K562 (cell line): ENCODE measurements around the gene PRKCE. TPM values are rescaled to one million over a fixed set of nuclear protein-coding genes. Genes with fewer than 3 reads are reported as not detected.
A peak's percentile ranks its signal among the peaks of the same experiment; 100 is the strongest.

Source experiments
- CREM ChIP-seq: IDR thresholded peaks from 2 replicates; pipeline ENCODE4 v1.6.1; 2014; ENCODE audit warnings: antibody characterized with exemption, low read depth
- DPF2 ChIP-seq: fragments of 450-650 bp; IDR thresholded peaks from 2 replicates; pipeline ENCODE4 v1.6.1; 2016
- FOXK2 ChIP-seq, 2 experiments: fragments of 450-650 bp; IDR thresholded peaks in 1 of 2; conservative IDR thresholded peaks in 1 of 2; 2 replicates each; pipeline ENCODE4 v1.6.1; 2016; ENCODE audit warnings: low read depth in 2 of 2, mild to moderate bottlenecking in 1 of 2
- ILF3 ChIP-seq: fragments of 450-650 bp; IDR thresholded peaks from 2 replicates; pipeline ENCODE4 v1.6.1; 2018; ENCODE audit warnings: antibody characterized with exemption, mild to moderate bottlenecking, moderate library complexity, borderline replicate concordance
- KHSRP ChIP-seq: fragments of 450-650 bp; IDR thresholded peaks from 2 replicates; pipeline ENCODE4 v1.6.1; 2017
- MAFF ChIP-seq: IDR thresholded peaks from 2 replicates; pipeline ENCODE4 v1.6.1; 2012; ENCODE audit warnings: low read length, improper control_type of control experiment
- MCM5 ChIP-seq: fragments of 450-650 bp; IDR thresholded peaks from 2 replicates; pipeline ENCODE4 v1.6.1; 2016; ENCODE audit warnings: low read depth
- MTA3 ChIP-seq: fragments of 450-650 bp; formaldehyde crosslinking; IDR thresholded peaks from 2 replicates; pipeline ENCODE4 v1.6.1; 2017; ENCODE audit warnings: mild to moderate bottlenecking, borderline replicate concordance
- SIN3A ChIP-seq, 2 experiments: fragments of 150-350 bp in 1 of 2; IDR thresholded peaks; 2 replicates each; pipeline ENCODE4 v1.6.1; 2011 to 2016; ENCODE audit warnings: borderline replicate concordance in 2 of 2, low read depth in 2 of 2, low read length in 2 of 2, mild to moderate bottlenecking in 2 of 2, moderate library complexity in 2 of 2; ENCODE audit not compliant: control insufficient read depth in 1 of 2
- SMARCA4 ChIP-seq: fragments of 450-650 bp; IDR thresholded peaks from 2 replicates; pipeline ENCODE4 v1.6.1; 2016
- SREBF2 ChIP-seq: sonication (generic); formaldehyde crosslinking; IDR thresholded peaks from 2 replicates; pipeline ENCODE4 v1.4.0; 2020; ENCODE audit warnings: mild to moderate bottlenecking, missing genetic modification reagents
- TEAD1 ChIP-seq, 2 experiments: fragments of 450-650 bp in 1 of 2; sonication (generic) in 1 of 2; formaldehyde crosslinking; IDR thresholded peaks; 2 replicates each; pipeline versions ENCODE4 v1.4.0 to v1.8.0; 2020 to 2022; ENCODE audit warnings: mild to moderate bottlenecking in 2 of 2, missing genetic modification reagents in 1 of 2
- TRIM24 ChIP-seq, 2 experiments: fragments of 450-650 bp; IDR thresholded peaks; 2 replicates each; pipeline ENCODE4 v1.6.1; 2016
- ZNF212 ChIP-seq: fragments of 450-650 bp; formaldehyde crosslinking; IDR thresholded peaks from 2 replicates; pipeline ENCODE4 v1.4.0; 2020; ENCODE audit warnings: mild to moderate bottlenecking
- ZNF282 ChIP-seq: sonication (generic); formaldehyde crosslinking; IDR thresholded peaks from 2 replicates; pipeline ENCODE4 v1.8.1; 2023; ENCODE audit warnings: missing genetic modification reagents
- ZNF316 ChIP-seq: fragments of 450-650 bp; IDR thresholded peaks from 2 replicates; pipeline ENCODE4 v1.6.1; 2016
- ZNF445 ChIP-seq: fragments of 250-450 bp; sonication (Bioruptor Pico); IDR thresholded peaks from 2 replicates; pipeline ENCODE4 v1.4.0; 2020; ENCODE audit warnings: low read depth, mild to moderate bottlenecking, moderate library complexity
- ZNF830 ChIP-seq: fragments of 250-450 bp; sonication (Bioruptor Pico); IDR thresholded peaks from 2 replicates; pipeline ENCODE4 v1.5.0; 2021; ENCODE audit warnings: mild to moderate bottlenecking
- polyA plus RNA-seq, 8 experiments: library from polyadenylated mRNA; depleted of rRNA in 4 of 8; stranded (reverse) in 5 of 8; unstranded in 3 of 8; fragments of >200 nt; fragmentation: Nextera tagmentation in 2 of 8; fragmentation: Illumina TruSeq in 1 of 8; extraction: Ambion mirVana in 2 of 8; extraction: Trizol in 1 of 8; gene quantifications; 2 replicates each; pipeline versions ENCODE4 v1.2.1 to v1.2.3, GENCODE V29; 2011 to 2014; ENCODE audit warnings: inconsistent platforms in 1 of 8, missing spikeins in 1 of 8
- total RNA-seq, 7 experiments: library from RNA; depleted of rRNA in 6 of 7; stranded (reverse); fragments of >200 nt in 6 of 7; fragmentation: Illumina TruSeq in 2 of 7; extraction: Trizol in 2 of 7; gene quantifications; 2 replicates each; pipeline versions ENCODE4 v1.2.1 to v1.2.3, GENCODE V29; 2011 to 2021; ENCODE audit warnings: low replicate concordance in 1 of 7
- TF ChIP-seq, protein P1 (sequence below): fragments of 450-650 bp; IDR thresholded peaks from 2 replicates; pipeline ENCODE4 v1.6.1; 2016; ENCODE audit warnings: low read depth
- TF ChIP-seq, protein P2 (sequence below): sonication (generic); formaldehyde crosslinking; IDR thresholded peaks from 2 replicates; pipeline ENCODE4 v1.8.1; 2023; ENCODE audit warnings: mild to moderate bottlenecking, missing genetic modification reagents

PRKCE gene
- total and polyA plus RNA-seq, 9 of the 15 experiments (the other 6 are each of a cell fraction or from before 2014, with no cell fraction given) = 0.06 to 1.0 (median 0.22) TPM; not detected in 1

DNA sequence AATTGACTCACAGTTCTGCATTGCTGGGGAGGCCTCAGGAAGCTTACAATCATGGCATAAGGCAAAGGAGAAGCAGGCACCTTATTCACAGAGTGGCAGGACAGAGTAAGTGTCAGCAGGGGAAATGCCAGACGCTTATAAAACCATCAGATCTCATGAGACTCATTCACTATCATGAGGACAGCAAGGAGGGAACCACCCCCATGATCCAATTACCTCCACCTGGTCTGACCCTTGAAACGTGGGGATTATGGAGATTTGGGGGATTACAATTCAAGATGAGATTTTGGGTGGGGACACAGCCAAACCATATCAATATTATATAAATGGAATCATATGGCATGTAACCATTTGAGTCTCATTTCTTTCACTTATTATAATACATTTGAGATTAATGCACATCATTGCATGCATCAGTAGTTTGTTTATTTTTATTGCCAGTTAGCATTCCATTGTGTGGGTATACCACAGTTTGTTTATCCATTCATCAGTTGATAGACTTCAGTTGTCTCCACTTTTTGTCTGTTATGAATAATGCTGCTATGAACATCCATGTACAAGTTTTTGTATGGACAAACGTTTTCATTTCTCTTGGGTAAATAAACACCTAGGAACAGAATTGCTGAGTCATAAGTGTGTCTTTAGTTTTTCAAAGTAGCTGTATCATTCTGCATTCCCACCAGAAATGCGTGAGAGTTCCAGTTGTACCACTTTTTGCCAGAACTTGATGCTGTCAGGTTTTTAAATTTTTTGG, 34.6 kb upstream of the PRKCE start (continued):
- TF ChIP-seq, protein P1, sequence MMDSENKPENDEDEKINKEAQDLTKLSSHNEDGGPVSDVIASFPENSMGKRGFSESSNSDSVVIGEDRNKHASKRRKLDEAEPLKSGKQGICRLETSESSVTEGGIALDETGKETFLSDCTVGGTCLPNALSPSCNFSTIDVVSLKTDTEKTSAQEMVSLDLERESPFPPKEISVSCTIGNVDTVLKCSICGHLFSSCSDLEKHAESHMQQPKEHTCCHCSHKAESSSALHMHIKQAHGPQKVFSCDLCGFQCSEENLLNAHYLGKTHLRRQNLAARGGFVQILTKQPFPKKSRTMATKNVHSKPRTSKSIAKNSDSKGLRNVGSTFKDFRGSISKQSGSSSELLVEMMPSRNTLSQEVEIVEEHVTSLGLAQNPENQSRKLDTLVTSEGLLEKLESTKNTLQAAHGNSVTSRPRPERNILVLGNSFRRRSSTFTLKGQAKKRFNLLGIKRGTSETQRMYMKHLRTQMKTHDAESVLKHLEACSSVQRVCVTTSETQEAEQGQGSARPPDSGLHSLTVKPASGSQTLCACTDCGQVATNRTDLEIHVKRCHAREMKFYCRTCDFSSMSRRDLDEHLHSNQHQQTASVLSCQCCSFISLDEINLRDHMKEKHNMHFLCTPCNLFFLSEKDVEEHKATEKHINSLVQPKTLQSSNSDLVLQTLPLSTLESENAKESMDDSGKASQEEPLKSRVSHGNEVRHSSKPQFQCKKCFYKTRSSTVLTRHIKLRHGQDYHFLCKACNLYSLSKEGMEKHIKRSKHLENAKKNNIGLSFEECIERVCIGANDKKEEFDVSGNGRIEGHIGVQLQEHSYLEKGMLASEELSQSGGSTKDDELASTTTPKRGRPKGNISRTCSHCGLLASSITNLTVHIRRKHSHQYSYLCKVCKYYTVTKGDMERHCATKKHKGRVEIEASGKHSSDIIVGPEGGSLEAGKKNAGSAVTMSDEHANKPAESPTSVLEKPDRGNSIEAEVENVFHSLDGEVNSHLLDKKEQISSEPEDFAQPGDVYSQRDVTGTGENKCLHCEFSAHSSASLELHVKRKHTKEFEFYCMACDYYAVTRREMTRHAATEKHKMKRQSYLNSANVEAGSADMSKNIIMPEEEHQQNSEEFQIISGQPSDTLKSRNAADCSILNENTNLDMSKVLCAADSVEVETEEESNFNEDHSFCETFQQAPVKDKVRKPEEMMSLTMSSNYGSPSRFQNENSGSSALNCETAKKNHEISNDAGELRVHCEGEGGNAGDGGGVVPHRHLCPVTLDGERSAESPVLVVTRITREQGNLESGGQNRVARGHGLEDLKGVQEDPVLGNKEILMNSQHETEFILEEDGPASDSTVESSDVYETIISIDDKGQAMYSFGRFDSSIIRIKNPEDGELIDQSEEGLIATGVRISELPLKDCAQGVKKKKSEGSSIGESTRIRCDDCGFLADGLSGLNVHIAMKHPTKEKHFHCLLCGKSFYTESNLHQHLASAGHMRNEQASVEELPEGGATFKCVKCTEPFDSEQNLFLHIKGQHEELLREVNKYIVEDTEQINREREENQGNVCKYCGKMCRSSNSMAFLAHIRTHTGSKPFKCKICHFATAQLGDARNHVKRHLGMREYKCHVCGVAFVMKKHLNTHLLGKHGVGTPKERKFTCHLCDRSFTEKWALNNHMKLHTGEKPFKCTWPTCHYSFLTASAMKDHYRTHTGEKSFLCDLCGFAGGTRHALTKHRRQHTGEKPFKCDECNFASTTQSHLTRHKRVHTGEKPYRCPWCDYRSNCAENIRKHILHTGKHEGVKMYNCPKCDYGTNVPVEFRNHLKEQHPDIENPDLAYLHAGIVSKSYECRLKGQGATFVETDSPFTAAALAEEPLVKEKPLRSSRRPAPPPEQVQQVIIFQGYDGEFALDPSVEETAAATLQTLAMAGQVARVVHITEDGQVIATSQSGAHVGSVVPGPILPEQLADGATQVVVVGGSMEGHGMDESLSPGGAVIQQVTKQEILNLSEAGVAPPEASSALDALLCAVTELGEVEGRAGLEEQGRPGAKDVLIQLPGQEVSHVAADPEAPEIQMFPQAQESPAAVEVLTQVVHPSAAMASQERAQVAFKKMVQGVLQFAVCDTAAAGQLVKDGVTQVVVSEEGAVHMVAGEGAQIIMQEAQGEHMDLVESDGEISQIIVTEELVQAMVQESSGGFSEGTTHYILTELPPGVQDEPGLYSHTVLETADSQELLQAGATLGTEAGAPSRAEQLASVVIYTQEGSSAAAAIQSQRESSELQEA = no peak
- TF ChIP-seq ZNF212 (CRISPR knock-in tag) (no peak), ZNF282 (CRISPR knock-in tag) (no peak), ZNF445 (no peak), KHSRP (no peak), TRIM24 (IDR thresholded peaks at IDR 0.05) (no peak), MTA3 (no peak), MAFF (peak; percentile 97), MCM5 (no peak), SMARCA4 (peak; percentile 66; the same call in 1 of the 2 replicates), SIN3A (IDR thresholded peaks at IDR 0.05; ENCODE audit: borderline replicate concordance in 2 of 2, control insufficient read depth in 1 of 2, low read depth in 2 of 2, low read length in 2 of 2) (no peak), ZNF316 (peak; percentile 99), ZNF830 (CRISPR knock-in tag) (no peak), TEAD1 (CRISPR knock-in tag; IDR thresholded peaks at IDR 0.05) (no peak), CREM (no peak), FOXK2 (conservative IDR thresholded peaks at IDR 0.05 in 1 of 2, IDR thresholded peaks at IDR 0.05 in 1 of 2; ENCODE audit: low read depth in 2 of 2) (peak; percentile 35 to 38; a peak in 2 of 4 replicates), SREBF2 (CRISPR knock-in tag) (no peak), ILF3 (no peak), DPF2 (peak; percentile 76; the same call in 1 of the 2 replicates)
- TF ChIP-seq, protein P2, sequence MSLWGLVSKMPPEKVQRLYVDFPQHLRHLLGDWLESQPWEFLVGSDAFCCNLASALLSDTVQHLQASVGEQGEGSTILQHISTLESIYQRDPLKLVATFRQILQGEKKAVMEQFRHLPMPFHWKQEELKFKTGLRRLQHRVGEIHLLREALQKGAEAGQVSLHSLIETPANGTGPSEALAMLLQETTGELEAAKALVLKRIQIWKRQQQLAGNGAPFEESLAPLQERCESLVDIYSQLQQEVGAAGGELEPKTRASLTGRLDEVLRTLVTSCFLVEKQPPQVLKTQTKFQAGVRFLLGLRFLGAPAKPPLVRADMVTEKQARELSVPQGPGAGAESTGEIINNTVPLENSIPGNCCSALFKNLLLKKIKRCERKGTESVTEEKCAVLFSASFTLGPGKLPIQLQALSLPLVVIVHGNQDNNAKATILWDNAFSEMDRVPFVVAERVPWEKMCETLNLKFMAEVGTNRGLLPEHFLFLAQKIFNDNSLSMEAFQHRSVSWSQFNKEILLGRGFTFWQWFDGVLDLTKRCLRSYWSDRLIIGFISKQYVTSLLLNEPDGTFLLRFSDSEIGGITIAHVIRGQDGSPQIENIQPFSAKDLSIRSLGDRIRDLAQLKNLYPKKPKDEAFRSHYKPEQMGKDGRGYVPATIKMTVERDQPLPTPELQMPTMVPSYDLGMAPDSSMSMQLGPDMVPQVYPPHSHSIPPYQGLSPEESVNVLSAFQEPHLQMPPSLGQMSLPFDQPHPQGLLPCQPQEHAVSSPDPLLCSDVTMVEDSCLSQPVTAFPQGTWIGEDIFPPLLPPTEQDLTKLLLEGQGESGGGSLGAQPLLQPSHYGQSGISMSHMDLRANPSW (CRISPR knock-in tag) = no peak
- TF ChIP-seq, all 486 proteins: peak for 19
